Liver (tissue), 9 donors: ENCODE measurements around the gene TUBGCP2. TPM values are rescaled to one million over a fixed set of nuclear protein-coding genes. Genes with fewer than 3 reads are reported as not detected.

Experiments
- DNase-seq: peaks from one replicate; pipeline ENCODE4 v3.0.0-alpha.2; 2017; ENCODE audit warnings: low spot score
- H3K27ac ChIP-seq, 2 donors: one replicate each; pipeline ENCODE4 v1.7.0; 2013; ENCODE audit warnings: inconsistent platforms in 2 of 2, low read length in 2 of 2, control low read depth in 1 of 2, low read depth in 1 of 2, mild to moderate bottlenecking in 1 of 2
- H3K27me3 ChIP-seq, 4 donors: one replicate each; pipeline versions ENCODE4 v1.6.1 to v1.7.0; 2013; ENCODE audit warnings: low read length in 3 of 4, inconsistent platforms in 1 of 4, mild to moderate bottlenecking in 1 of 4, moderate library complexity in 1 of 4; ENCODE audit not compliant: control insufficient read depth in 4 of 4, insufficient read depth in 4 of 4
- H3K36me3 ChIP-seq, 4 donors: one replicate each; pipeline versions ENCODE4 v1.6.1 to v1.7.0; 2013; ENCODE audit warnings: low read length in 3 of 4, mild to moderate bottlenecking in 3 of 4, low read depth in 1 of 4, moderate library complexity in 1 of 4; ENCODE audit not compliant: control insufficient read depth in 4 of 4, insufficient read depth in 3 of 4
- H3K4me1 ChIP-seq, 4 donors: one replicate each; pipeline versions ENCODE4 v1.6.1 to v1.7.0; 2013; ENCODE audit warnings: low read length in 3 of 4, mild to moderate bottlenecking in 3 of 4, moderate library complexity in 1 of 4; ENCODE audit not compliant: control insufficient read depth in 4 of 4, insufficient read depth in 4 of 4
- H3K4me3 ChIP-seq, 3 donors: one replicate each; pipeline versions ENCODE4 v1.6.1 to v1.7.0; 2013; ENCODE audit warnings: low read length in 3 of 3, control low read depth in 1 of 3, low read depth in 1 of 3, mild to moderate bottlenecking in 1 of 3
- H3K9ac ChIP-seq, 2 donors: one replicate each; pipeline ENCODE4 v1.7.0; 2013; ENCODE audit warnings: low read length in 2 of 2, mild to moderate bottlenecking in 2 of 2, moderate library complexity in 2 of 2, control low read depth in 1 of 2, low read depth in 1 of 2
- H3K9me3 ChIP-seq, 4 donors: one replicate each; pipeline versions ENCODE4 v1.6.1 to v1.7.0; 2013; ENCODE audit warnings: low read length in 3 of 4; ENCODE audit not compliant: control insufficient read depth in 4 of 4
- ATF3 ChIP-seq: IDR thresholded peaks from 2 replicates; pipeline ENCODE4 v1.6.1; 2016; ENCODE audit warnings: antibody characterized with exemption
- CTCF ChIP-seq: fragments of 150-350 bp; IDR thresholded peaks from 2 replicates; pipeline ENCODE4 v1.5.1; 2017; ENCODE audit warnings: improper control_type of control experiment, low read depth, low read length; ENCODE audit not compliant: missing input control
- EGR1 ChIP-seq, 2 donors: IDR thresholded peaks; 2 replicates each; pipeline ENCODE4 v1.6.1; 2016 to 2018; ENCODE audit warnings: antibody characterized with exemption in 2 of 2, low read depth in 2 of 2
- FOXA1 ChIP-seq: IDR thresholded peaks from 2 replicates; pipeline ENCODE4 v1.6.1; 2016; ENCODE audit warnings: antibody characterized with exemption
- FOXA2 ChIP-seq: IDR thresholded peaks from 2 replicates; pipeline ENCODE4 v1.6.1; 2016; ENCODE audit warnings: antibody characterized with exemption
- GABPA ChIP-seq, 2 donors: IDR thresholded peaks in 1 of 2; conservative IDR thresholded peaks in 1 of 2; 2 replicates each; pipeline ENCODE4 v1.6.1; 2016; ENCODE audit warnings: antibody characterized with exemption in 2 of 2, mild to moderate bottlenecking in 1 of 2, moderate library complexity in 1 of 2
- HNF4A ChIP-seq, 2 donors: conservative IDR thresholded peaks; 2 replicates each; pipeline ENCODE4 v1.6.1; 2016; ENCODE audit warnings: antibody characterized with exemption in 2 of 2, mild to moderate bottlenecking in 2 of 2
- HNF4G ChIP-seq: IDR thresholded peaks from 2 replicates; pipeline ENCODE4 v1.6.1; 2016; ENCODE audit warnings: antibody characterized with exemption
- JUND ChIP-seq, 2 donors: IDR thresholded peaks; 2 replicates each; pipeline ENCODE4 v1.6.1; 2016; ENCODE audit warnings: antibody characterized with exemption in 2 of 2
- NR2F2 ChIP-seq: IDR thresholded peaks from 2 replicates; pipeline ENCODE4 v1.6.1; 2016; ENCODE audit warnings: antibody characterized with exemption
- RAD21 ChIP-seq, 2 donors: IDR thresholded peaks; 2 replicates each; pipeline ENCODE4 v1.6.1; 2016; ENCODE audit warnings: antibody characterized with exemption in 2 of 2, mild to moderate bottlenecking in 2 of 2
- RXRA ChIP-seq, 2 donors: IDR thresholded peaks; 2 replicates each; pipeline ENCODE4 v1.6.1; 2017 to 2018; ENCODE audit warnings: antibody characterized with exemption in 2 of 2, mild to moderate bottlenecking in 1 of 2
- SP1 ChIP-seq: IDR thresholded peaks from 2 replicates; pipeline ENCODE4 v1.6.1; 2018; ENCODE audit warnings: antibody characterized with exemption, mild to moderate bottlenecking
- TAF1 ChIP-seq: conservative IDR thresholded peaks from 2 replicates; pipeline ENCODE4 v1.6.1; 2016; ENCODE audit warnings: antibody characterized with exemption, mild to moderate bottlenecking
- YY1 ChIP-seq: IDR thresholded peaks from 2 replicates; pipeline ENCODE4 v1.6.1; 2016; ENCODE audit warnings: antibody characterized with exemption, mild to moderate bottlenecking
- ZBTB33 ChIP-seq: IDR thresholded peaks from 2 replicates; pipeline ENCODE4 v1.6.1; 2016; ENCODE audit warnings: antibody characterized with exemption
- WGBS: extraction: QIAGEN DNeasy Blood & Tissue Kit; methylation state at CpG from one replicate; pipeline ENCODE4 v1.1.7; 2013; 5-methylcytosine and 5-hydroxymethylcytosine counted together
- polyA plus RNA-seq, 2 donors: library from polyadenylated mRNA; stranded (reverse) in 1 of 2; unstranded in 1 of 2; fragments of 200-250 nt in 1 of 2; fragments of >200 nt in 1 of 2; fragmentation: Nextera tagmentation in 1 of 2; extraction: Ambion mirVana in 1 of 2; gene quantifications; one replicate each; pipeline versions ENCODE4 v1.2.1 to v1.2.3, GENCODE V29; 2013 to 2015
- total RNA-seq, 2 donors: library from RNA; depleted of rRNA; stranded (reverse); fragments of >200 nt; gene quantifications; one replicate each; pipeline ENCODE4 v1.2.3, GENCODE V29; 2014
- donor health status: healthy.
- donor health status: healthy.
- donor health status: healthy.
- donor health status: healthy.
- donor health status: healthy.

Gene TUBGCP2
- total and polyA plus RNA-seq, 4 donors, result 18.8 to 32.4 (median 27.6) TPM

GRCh38 chr10:133294189-133294588, 14.5 kb downstream of the TUBGCP2 start (continued):
- TF ChIP-seq CTCF (no peak), ATF3 (no peak), NR2F2 (no peak)

GRCh38 chr10:133293810-133294119, 14.9 kb downstream of the TUBGCP2 start:
- no peaks in the 10 kb centered on the region for H3K9me3 ChIP-seq
- DNase-seq, result no peak
- peaks cover 30 to 88% (median 49%) of the 10 kb centered on the region in 4 donors for H3K36me3 ChIP-seq
- no peaks in the 10 kb centered on the region for H3K27me3 ChIP-seq
- H3K9ac ChIP-seq, result no peak overlapping the region
- no peak overlapping the region for H3K27ac ChIP-seq
- H3K4me1 ChIP-seq, result no peaks in the 10 kb centered on the region
- H3K4me3 ChIP-seq, result no peak overlapping the region
- no peak for TF ChIP-seq SP1
- no peak for TF ChIP-seq CTCF
- TF ChIP-seq EGR1 (IDR thresholded peaks at IDR 0.05; ENCODE audit: low read depth in 2 of 2), result no peak
- no peak for TF ChIP-seq NR2F2
- TF ChIP-seq RAD21 (IDR thresholded peaks at IDR 0.05), result no peak
- no peak for TF ChIP-seq FOXA2
- TF ChIP-seq ZBTB33, result no peak
- no peak for TF ChIP-seq TAF1
- no peak for TF ChIP-seq JUND (IDR thresholded peaks at IDR 0.05)
- TF ChIP-seq YY1, result no peak
- no peak for TF ChIP-seq GABPA (IDR thresholded peaks at IDR 0.05 in 1 of 2, conservative IDR thresholded peaks at IDR 0.05 in 1 of 2)
- no peak for TF ChIP-seq HNF4G
- no peak for TF ChIP-seq RXRA (IDR thresholded peaks at IDR 0.05)
- no peak for TF ChIP-seq HNF4A (conservative IDR thresholded peaks at IDR 0.05)
- TF ChIP-seq ATF3, result no peak
- no peak for TF ChIP-seq FOXA1
- WGBS, result 96% methylated on average over 10 of the region's 10 CpGs
